ENCODE data around the gene EFHC2. TPM values are rescaled to one million over a fixed set of nuclear protein-coding genes. Genes with fewer than 3 reads are reported as not detected.

The EFHC2 gene
- total RNA-seq, 2 donors from 2014 or later, result 3.0 to 6.2 TPM

GRCh38 chrX:44157858-44158257 is 185.6 kb downstream of the EFHC2 start:
- H3K4me3 ChIP-seq, result no peak overlapping the region
- H3K27ac ChIP-seq, result no peak overlapping the region
- no peaks in the 10 kb centered on the region for H3K36me3 ChIP-seq
- no peak for DNase-seq (ENCODE audit: low spot score)
- 85% methylated on average over 1 of the region's 2 CpGs for WGBS
- H3K9me3 ChIP-seq, result no peaks in the 10 kb centered on the region
- no peaks in the 10 kb centered on the region for H3K27me3 ChIP-seq (replicated peaks; ENCODE audit: insufficient read depth)
- intact Hi-C loops (cut with DNase I), result no loop called here
- TF ChIP-seq POLR2A (IDR thresholded peaks at IDR 0.05) (no peak), CTCF (IDR thresholded peaks at IDR 0.05) (no peak), POLR2AphosphoS5 (IDR thresholded peaks at IDR 0.05) (no peak)
- no peaks in the 10 kb centered on the region for H3K4me1 ChIP-seq (replicated peaks)

- no peaks in the 10 kb centered on the region for H3K9me3 ChIP-seq
- no peak overlapping the region for H3K27ac ChIP-seq
- TF ChIP-seq POLR2A (IDR thresholded peaks at IDR 0.05), result no peak
- TF ChIP-seq CTCF (IDR thresholded peaks at IDR 0.05), result no peak
- TF ChIP-seq POLR2AphosphoS5 (IDR thresholded peaks at IDR 0.05), result no peak
- no peak for DNase-seq (ENCODE audit: low spot score)
- intact Hi-C loops (cut with DNase I), result no loop called here
- no peaks in the 10 kb centered on the region for H3K36me3 ChIP-seq
- H3K4me1 ChIP-seq (replicated peaks), result no peaks in the 10 kb centered on the region
- H3K27me3 ChIP-seq (replicated peaks; ENCODE audit: insufficient read depth), result no peaks in the 10 kb centered on the region
- H3K4me3 ChIP-seq, result no peak overlapping the region
Measured at GRCh38 chrX:44157283-44157682, 186.2 kb downstream of the EFHC2 start.

- DNase-seq (ENCODE audit: low spot score), result no peak
- 37% methylated on average over 3 of the region's 3 CpGs for WGBS
- intact Hi-C loops (cut with DNase I), result no loop called here
Measured at GRCh38 chrX:44156726-44157125, 186.7 kb downstream of the EFHC2 start.

GRCh38 chrX:44155126-44155525 is 188.3 kb downstream of the EFHC2 start:
- Histone ChIP-seq H3K36me3 (no peaks in the 10 kb centered on the region), H3K27ac (no peak overlapping the region), H3K4me1 (replicated peaks) (no peaks in the 10 kb centered on the region), H3K4me3 (no peak overlapping the region), H3K9me3 (no peaks in the 10 kb centered on the region), H3K27me3 (replicated peaks; ENCODE audit: insufficient read depth) (no peaks in the 10 kb centered on the region)
- no peak for TF ChIP-seq CTCF (IDR thresholded peaks at IDR 0.05)
- no peak for TF ChIP-seq POLR2A (IDR thresholded peaks at IDR 0.05)
- TF ChIP-seq POLR2AphosphoS5 (IDR thresholded peaks at IDR 0.05), result no peak
- intact Hi-C loops (cut with DNase I), result no loop called here
- DNase-seq (ENCODE audit: low spot score), result no peak
- 40% methylated on average over 4 of the region's 4 CpGs for WGBS

More at GRCh38 chrX:44156726-44157125, 186.7 kb downstream of the EFHC2 start:
- Histone ChIP-seq H3K4me3 (no peak overlapping the region), H3K9me3 (no peaks in the 10 kb centered on the region), H3K4me1 (replicated peaks) (no peaks in the 10 kb centered on the region), H3K27me3 (replicated peaks; ENCODE audit: insufficient read depth) (no peaks in the 10 kb centered on the region), H3K27ac (no peak overlapping the region), H3K36me3 (no peaks in the 10 kb centered on the region)
- TF ChIP-seq POLR2AphosphoS5 (IDR thresholded peaks at IDR 0.05) (no peak), POLR2A (IDR thresholded peaks at IDR 0.05) (no peak), CTCF (IDR thresholded peaks at IDR 0.05) (no peak)

- Histone ChIP-seq H3K27ac (no peak overlapping the region), H3K4me3 (no peak overlapping the region), H3K9me3 (no peaks in the 10 kb centered on the region), H3K27me3 (replicated peaks; ENCODE audit: insufficient read depth) (no peaks in the 10 kb centered on the region), H3K4me1 (replicated peaks) (no peaks in the 10 kb centered on the region), H3K36me3 (no peaks in the 10 kb centered on the region)
- WGBS, result 42% methylated on average over 1 of the region's 1 CpG
- TF ChIP-seq CTCF (IDR thresholded peaks at IDR 0.05) (no peak), POLR2A (IDR thresholded peaks at IDR 0.05) (no peak), POLR2AphosphoS5 (IDR thresholded peaks at IDR 0.05) (no peak)
- intact Hi-C loops (cut with DNase I), result no loop called here
- DNase-seq (ENCODE audit: low spot score), result no peak
Measured at GRCh38 chrX:44152852-44153251, 190.6 kb downstream of the EFHC2 start.

All from prostate gland (tissue), 2 donors.